ENCODE data around the gene LHFPL3. TPM values are rescaled to one million over a fixed set of nuclear protein-coding genes. Genes with fewer than 3 reads are reported as not detected.

Gene LHFPL3
- total RNA-seq, 2 donors from 2014 or later = not detected

DNA sequence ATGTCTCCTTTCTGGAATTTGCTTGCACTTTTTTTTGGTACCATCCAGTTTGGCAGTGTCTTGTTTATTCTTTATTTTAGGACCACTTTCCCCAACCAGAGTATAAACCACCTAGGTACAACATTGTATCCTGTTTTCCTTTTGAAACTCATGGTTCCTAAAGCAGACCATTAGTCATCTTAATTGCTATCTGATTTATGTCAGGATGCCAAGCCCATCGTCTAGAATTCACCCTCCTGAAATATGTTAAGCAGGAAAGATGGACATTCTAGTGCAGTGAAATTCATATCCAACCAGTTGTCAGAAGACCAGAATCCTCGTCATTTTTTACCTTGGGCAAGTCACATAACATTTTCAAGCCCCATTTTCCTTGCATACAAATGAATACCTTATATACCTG is 462.0 kb downstream of the LHFPL3 start:
- no peaks in the 10 kb centered on the region for H3K36me3 Mint-ChIP-seq (ENCODE audit: insufficient read depth in 2 of 2)
- H3K4me3 Mint-ChIP-seq = no peak overlapping the region

GRCh38 chr7:104791080-104791479 is 462.7 kb downstream of the LHFPL3 start:
- no peak overlapping the region for H3K27ac Mint-ChIP-seq
- no peaks in the 10 kb centered on the region for H3K4me1 Mint-ChIP-seq (ENCODE audit: low read depth)
- H3K27me3 Mint-ChIP-seq (ENCODE audit: low read depth) = peaks cover 17% of the 10 kb centered on the region
- H3K36me3 Mint-ChIP-seq (ENCODE audit: insufficient read depth in 2 of 2) = no peaks in the 10 kb centered on the region
- ATAC-seq (replicated peaks in 1 of 2) = no peak
- H3K9me3 Mint-ChIP-seq = no peaks in the 10 kb centered on the region
- H3K4me3 Mint-ChIP-seq = no peak overlapping the region
- no peak for DNase-seq

More for the DNA sequence above, 462.0 kb downstream of the LHFPL3 start:
- Mint-ChIP-seq H3K27me3 (ENCODE audit: low read depth) (peaks cover 20% of the 10 kb centered on the region), H3K27ac (no peak overlapping the region), H3K9me3 (no peaks in the 10 kb centered on the region), H3K4me1 (ENCODE audit: low read depth) (no peaks in the 10 kb centered on the region)
- ATAC-seq (replicated peaks in 1 of 2) = no peak
- no peak for DNase-seq

DNA sequence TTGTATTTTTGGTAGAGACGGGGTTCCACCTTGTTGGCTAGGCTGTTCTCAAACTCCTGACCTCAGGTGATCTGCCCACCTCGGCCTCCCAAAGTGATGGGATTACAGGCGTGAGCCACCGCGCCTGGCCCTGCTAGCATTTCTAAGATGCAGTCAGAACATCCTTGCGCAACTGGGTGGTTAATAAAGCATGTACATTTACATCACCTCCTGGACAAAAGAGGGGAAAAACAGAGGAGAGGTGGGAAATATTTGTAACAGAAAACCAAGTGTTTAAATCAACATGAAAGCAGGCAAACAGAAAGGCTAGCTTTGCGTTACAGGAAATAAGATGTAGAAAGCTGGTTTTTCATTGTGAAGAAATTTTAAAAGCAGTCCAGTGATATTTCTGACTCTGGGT is 464.7 kb downstream of the LHFPL3 start:
- DNase-seq (no peak), ATAC-seq (replicated peaks in 1 of 2) (no peak)
- Mint-ChIP-seq H3K27me3 (ENCODE audit: low read depth) (peaks cover 17% of the 10 kb centered on the region), H3K36me3 (ENCODE audit: insufficient read depth in 2 of 2) (no peaks in the 10 kb centered on the region), H3K9me3 (no peaks in the 10 kb centered on the region), H3K4me1 (ENCODE audit: low read depth) (no peaks in the 10 kb centered on the region), H3K4me3 (no peak overlapping the region), H3K27ac (no peak overlapping the region)

GRCh38 chr7:104794154-104794553 is 465.8 kb downstream of the LHFPL3 start:
- no peaks in the 10 kb centered on the region for H3K4me1 Mint-ChIP-seq (ENCODE audit: low read depth)
- no peak for DNase-seq
- H3K4me3 Mint-ChIP-seq = no peak overlapping the region
- H3K27ac Mint-ChIP-seq = no peak overlapping the region
- no peak for ATAC-seq (replicated peaks in 1 of 2)
- H3K9me3 Mint-ChIP-seq = no peaks in the 10 kb centered on the region
- no peaks in the 10 kb centered on the region for H3K36me3 Mint-ChIP-seq (ENCODE audit: insufficient read depth in 2 of 2)
- peaks cover 12% of the 10 kb centered on the region for H3K27me3 Mint-ChIP-seq (ENCODE audit: low read depth)

- Mint-ChIP-seq H3K27ac (no peak overlapping the region), H3K9me3 (no peaks in the 10 kb centered on the region), H3K36me3 (ENCODE audit: insufficient read depth in 2 of 2) (no peaks in the 10 kb centered on the region), H3K4me3 (no peak overlapping the region), H3K4me1 (ENCODE audit: low read depth) (no peaks in the 10 kb centered on the region), H3K27me3 (ENCODE audit: low read depth) (peaks cover 15% of the 10 kb centered on the region)
- no peak for DNase-seq
- no peak for ATAC-seq (replicated peaks in 1 of 2)
Measured at GRCh38 chr7:104794589-104794988, 466.2 kb downstream of the LHFPL3 start.

- H3K4me3 Mint-ChIP-seq = no peak overlapping the region
- H3K9me3 Mint-ChIP-seq = no peaks in the 10 kb centered on the region
- DNase-seq (no peak), ATAC-seq (replicated peaks in 1 of 2) (no peak)
- peaks cover 20% of the 10 kb centered on the region for H3K27me3 Mint-ChIP-seq (ENCODE audit: low read depth)
- no peaks in the 10 kb centered on the region for H3K4me1 Mint-ChIP-seq (ENCODE audit: low read depth)
- no peak overlapping the region for H3K27ac Mint-ChIP-seq
- no peaks in the 10 kb centered on the region for H3K36me3 Mint-ChIP-seq (ENCODE audit: insufficient read depth in 2 of 2)
Measured at GRCh38 chr7:104795086-104795485, 466.7 kb downstream of the LHFPL3 start.

DNA sequence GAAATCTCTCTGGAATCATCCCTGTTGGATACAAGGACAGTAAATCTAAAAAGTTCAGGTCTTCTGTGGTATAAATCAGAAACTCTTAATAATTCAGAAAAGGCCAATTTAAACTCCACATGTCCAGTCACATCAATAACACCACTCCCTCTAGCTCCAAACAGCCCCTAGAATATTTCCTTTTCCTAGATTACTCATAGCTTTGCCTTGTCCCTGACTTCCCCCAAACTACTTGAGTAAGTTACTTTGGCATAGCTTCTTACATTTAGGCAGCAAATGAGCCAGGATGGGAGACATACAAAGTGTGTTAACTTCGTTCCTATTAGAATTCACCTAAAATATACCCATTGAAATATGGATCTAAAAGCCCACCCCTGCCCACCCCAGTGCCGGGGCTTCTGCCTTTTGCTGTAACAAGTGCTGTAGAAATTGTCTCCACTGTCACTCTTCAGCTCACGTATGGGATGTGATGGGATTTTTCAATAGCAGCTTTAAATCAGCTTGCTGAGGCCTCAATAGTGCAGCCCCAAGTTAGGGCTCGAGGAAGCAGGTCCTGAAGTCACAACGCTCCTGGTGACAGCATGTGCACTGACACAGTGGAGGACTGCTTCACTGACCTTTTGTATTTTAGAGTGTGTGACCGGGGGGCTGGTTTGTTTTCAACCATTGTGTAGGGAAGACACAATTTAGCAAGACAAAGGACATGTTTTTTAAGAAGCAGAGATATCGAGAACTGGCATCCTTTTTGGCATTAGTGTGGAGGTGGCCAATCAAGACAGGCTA is 467.4 kb downstream of the LHFPL3 start:
- Mint-ChIP-seq H3K4me3 (no peak overlapping the region), H3K9me3 (no peaks in the 10 kb centered on the region), H3K27ac (no peak overlapping the region), H3K27me3 (ENCODE audit: low read depth) (peaks cover 26% of the 10 kb centered on the region), H3K4me1 (ENCODE audit: low read depth) (no peaks in the 10 kb centered on the region), H3K36me3 (ENCODE audit: insufficient read depth in 2 of 2) (no peaks in the 10 kb centered on the region)
- ATAC-seq (replicated peaks in 1 of 2) (no peak), DNase-seq (no peak)

GRCh38 chr7:104800307-104800706 is 471.9 kb downstream of the LHFPL3 start:
- no peak overlapping the region for H3K4me3 Mint-ChIP-seq
- DNase-seq (no peak), ATAC-seq (replicated peaks in 1 of 2) (no peak)
- H3K27ac Mint-ChIP-seq = no peak overlapping the region
- peaks cover 0 to 2% of the 10 kb centered on the region in 2 donors for H3K9me3 Mint-ChIP-seq
- H3K27me3 Mint-ChIP-seq (ENCODE audit: low read depth) = peaks cover 28% of the 10 kb centered on the region
- H3K4me1 Mint-ChIP-seq (ENCODE audit: low read depth) = no peaks in the 10 kb centered on the region
- H3K36me3 Mint-ChIP-seq (ENCODE audit: insufficient read depth in 2 of 2) = no peaks in the 10 kb centered on the region

DNA sequence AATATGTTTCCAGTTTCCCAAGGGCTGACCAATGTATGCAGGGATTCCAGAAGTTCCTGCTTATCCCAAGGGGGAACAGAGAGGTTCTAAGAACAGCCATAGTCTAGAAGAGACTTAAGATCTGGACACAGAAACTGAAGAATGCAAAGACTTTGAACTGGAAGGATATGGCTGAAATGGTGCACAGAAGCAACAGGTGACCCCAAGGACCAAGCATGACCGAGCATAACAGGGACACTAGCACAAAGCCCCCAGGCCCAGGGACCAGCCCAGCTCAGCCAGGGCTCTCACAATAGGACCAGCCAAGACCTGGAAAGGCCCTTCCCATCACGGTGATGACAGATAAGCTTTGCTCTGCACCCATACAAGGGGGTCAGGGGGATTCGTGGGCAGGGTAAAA is 472.6 kb downstream of the LHFPL3 start:
- DNase-seq = no peak
- Mint-ChIP-seq H3K27ac (no peak overlapping the region), H3K27me3 (ENCODE audit: low read depth) (peaks cover 25% of the 10 kb centered on the region), H3K4me1 (ENCODE audit: low read depth) (no peaks in the 10 kb centered on the region), H3K4me3 (no peak overlapping the region), H3K36me3 (ENCODE audit: insufficient read depth in 2 of 2) (no peaks in the 10 kb centered on the region), H3K9me3 (peaks cover 0 to 2% of the 10 kb centered on the region in 2 donors)
- no peak for ATAC-seq (replicated peaks in 1 of 2)

DNA sequence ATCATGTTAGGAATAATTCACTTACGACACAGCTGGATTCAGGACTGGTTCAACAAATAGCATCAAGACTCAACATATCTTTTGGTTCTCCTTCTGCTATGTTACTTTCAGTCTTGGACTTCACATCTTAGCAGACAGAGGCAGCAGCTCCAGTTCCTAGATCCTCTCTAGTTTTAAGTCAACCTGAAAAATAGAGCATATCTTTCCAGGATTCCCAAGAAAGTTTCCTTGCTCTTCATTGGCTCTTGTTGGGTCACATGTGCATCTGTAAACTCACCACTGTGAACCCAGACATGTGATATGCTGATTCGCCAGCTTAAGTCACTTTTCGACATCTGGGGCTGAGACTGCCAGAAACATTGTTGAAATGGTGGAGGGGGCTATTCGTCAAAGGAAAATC is 475.5 kb downstream of the LHFPL3 start:
- ATAC-seq (replicated peaks in 1 of 2) (no peak), DNase-seq (no peak)
- H3K4me3 Mint-ChIP-seq = no peak overlapping the region
- H3K36me3 Mint-ChIP-seq (ENCODE audit: insufficient read depth in 2 of 2) = no peaks in the 10 kb centered on the region
- peaks cover 43% of the 10 kb centered on the region for H3K27me3 Mint-ChIP-seq (ENCODE audit: low read depth)
- no peak overlapping the region for H3K27ac Mint-ChIP-seq
- peaks cover 0 to 2% of the 10 kb centered on the region in 2 donors for H3K9me3 Mint-ChIP-seq
- no peaks in the 10 kb centered on the region for H3K4me1 Mint-ChIP-seq (ENCODE audit: low read depth)

- H3K27me3 Mint-ChIP-seq (ENCODE audit: low read depth) = peaks cover 40% of the 10 kb centered on the region
- no peaks in the 10 kb centered on the region for H3K36me3 Mint-ChIP-seq (ENCODE audit: insufficient read depth in 2 of 2)
- no peak overlapping the region for H3K4me3 Mint-ChIP-seq
- no peak for DNase-seq
- no peak overlapping the region for H3K27ac Mint-ChIP-seq
- H3K9me3 Mint-ChIP-seq = peaks cover 0 to 2% of the 10 kb centered on the region in 2 donors
- ATAC-seq (replicated peaks in 1 of 2) = no peak
- H3K4me1 Mint-ChIP-seq (ENCODE audit: low read depth) = no peaks in the 10 kb centered on the region
Measured at GRCh38 chr7:104804696-104805095, 476.3 kb downstream of the LHFPL3 start.

DNA sequence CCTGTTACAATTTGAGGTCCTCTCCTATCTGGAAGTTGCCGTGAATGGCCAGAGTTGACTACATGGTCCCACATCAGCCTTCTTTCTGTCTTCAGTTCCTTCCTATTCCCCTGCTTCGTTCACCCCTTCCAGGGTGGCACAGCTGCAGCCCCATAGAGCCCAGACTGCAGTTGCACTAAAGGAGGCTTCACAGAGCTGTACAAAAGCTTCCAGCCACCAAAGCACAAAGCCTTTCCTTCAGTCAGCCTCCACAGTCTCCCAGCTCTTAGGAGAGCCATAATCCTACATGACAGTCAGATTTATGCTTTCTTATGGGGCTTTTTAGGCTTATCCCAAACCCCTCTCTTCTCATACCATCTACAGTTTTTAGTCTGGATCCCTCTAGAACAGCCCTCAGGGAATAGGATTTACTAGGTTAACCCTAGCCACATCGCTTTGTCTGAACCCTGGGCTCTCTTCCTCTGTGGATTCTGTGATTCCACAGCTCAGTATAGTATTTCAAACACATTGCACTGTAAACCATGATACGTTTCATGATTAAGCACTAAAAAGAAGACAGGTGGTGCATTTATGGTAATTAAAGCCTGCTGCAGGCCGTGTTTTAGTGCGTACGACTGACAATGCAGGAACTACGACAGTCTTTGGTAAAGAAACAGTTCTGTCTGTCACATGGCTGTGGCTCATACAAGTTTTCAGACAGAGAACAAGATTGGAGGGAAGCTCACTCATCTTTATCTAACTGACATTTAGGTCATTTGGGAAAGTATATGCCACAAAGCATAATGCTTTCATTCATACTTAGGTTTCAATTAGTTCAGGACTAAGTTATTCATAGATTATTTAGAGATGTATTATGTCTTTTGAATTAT is 477.3 kb downstream of the LHFPL3 start:
- peaks cover 40% of the 10 kb centered on the region for H3K27me3 Mint-ChIP-seq (ENCODE audit: low read depth)
- H3K36me3 Mint-ChIP-seq (ENCODE audit: insufficient read depth in 2 of 2) = no peaks in the 10 kb centered on the region
- no peaks in the 10 kb centered on the region for H3K4me1 Mint-ChIP-seq (ENCODE audit: low read depth)
- H3K27ac Mint-ChIP-seq = no peak overlapping the region
- no peak overlapping the region for H3K4me3 Mint-ChIP-seq
- no peak for ATAC-seq (replicated peaks in 1 of 2)
- peaks cover 0 to 2% of the 10 kb centered on the region in 2 donors for H3K9me3 Mint-ChIP-seq
- DNase-seq = no peak

GRCh38 chr7:104807671-104808070 is 479.3 kb downstream of the LHFPL3 start:
- Mint-ChIP-seq H3K36me3 (ENCODE audit: insufficient read depth in 2 of 2) (no peaks in the 10 kb centered on the region), H3K27me3 (ENCODE audit: low read depth) (peaks cover 40% of the 10 kb centered on the region), H3K27ac (no peak overlapping the region), H3K4me3 (no peak overlapping the region), H3K4me1 (ENCODE audit: low read depth) (no peaks in the 10 kb centered on the region), H3K9me3 (peaks cover 0 to 2% of the 10 kb centered on the region in 2 donors)
- ATAC-seq (replicated peaks in 1 of 2) (no peak), DNase-seq (no peak)
